Measurements from ENCODE around the gene GGT6. TPM values are rescaled to one million over a fixed set of nuclear protein-coding genes. Genes with fewer than 3 reads are reported as not detected.

GGT6 gene
- polyA plus RNA-seq, 1 donor (not counting 4 experiments of a cell fraction or from before 2014, with no cell fraction given) = 0.93 TPM

DNA sequence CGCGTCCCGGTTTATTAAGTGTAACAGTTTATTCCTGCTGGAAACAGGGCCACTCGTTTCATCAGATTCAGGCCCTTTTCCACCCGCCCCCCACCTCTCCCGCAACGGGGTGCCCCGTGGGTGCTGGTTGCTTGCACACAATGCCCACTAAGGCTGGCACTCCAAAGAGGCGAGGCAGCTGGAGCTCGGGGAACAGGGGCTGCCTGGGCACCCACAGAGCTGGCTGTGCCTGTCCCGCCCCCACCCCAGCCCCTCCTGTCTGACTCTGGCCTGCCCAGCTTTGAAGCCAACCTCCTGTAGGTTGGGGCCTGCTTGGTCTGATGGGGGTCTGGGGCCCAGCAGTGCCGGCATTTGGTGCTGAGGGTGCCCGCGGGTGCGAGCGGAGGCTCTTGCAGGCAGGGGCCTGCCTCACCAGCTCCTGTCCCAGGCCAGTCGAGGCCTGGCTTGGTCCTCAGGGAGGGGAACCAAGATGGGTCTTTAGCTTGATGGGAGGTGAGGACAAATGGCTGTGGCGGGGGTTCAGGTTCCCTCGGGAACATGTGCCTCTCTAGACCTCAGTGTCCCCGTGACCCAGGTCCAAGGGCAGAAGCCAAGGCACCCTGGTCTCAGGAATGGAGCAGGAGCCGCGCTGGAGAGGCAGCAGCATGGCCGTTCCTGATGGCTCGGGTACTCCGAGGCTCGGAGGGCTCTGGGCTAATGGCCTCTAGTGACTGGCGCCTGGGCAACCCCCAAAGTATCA, 25.3 kb downstream of the GGT6 start:
- H3K4me3 ChIP-seq (ENCODE audit: control insufficient read depth in 2 of 3, extremely low read depth in 1 of 3, insufficient read depth in 2 of 3, low read depth in 1 of 3, low read length in 3 of 3) = no peak overlapping the region
- peaks cover 26% of the 10 kb centered on the region for H3K27me3 ChIP-seq (ENCODE audit: control insufficient read depth, extremely low read depth, insufficient read depth, low read length)
- peaks cover 15 to 19% of the 10 kb centered on the region in 2 experiments for H3K36me3 ChIP-seq (ENCODE audit: control insufficient read depth in 2 of 2, extremely low read depth in 1 of 2, insufficient read depth in 2 of 2, low read length in 2 of 2)
- H3K4me1 ChIP-seq (ENCODE audit: control insufficient read depth, extremely low read depth, insufficient read depth, low read length) = no peaks in the 10 kb centered on the region
- dilution Hi-C loops (cut with MboI; ENCODE audit: extremely low pct_ligation_motif_present, low sequenced_read_pairs) = no loop called here
- H3K9me1 ChIP-seq (ENCODE audit: control insufficient read depth, extremely low read depth, insufficient read depth, low read length) = no peaks in the 10 kb centered on the region
- H2AFZ ChIP-seq (ENCODE audit: control insufficient read depth, low read length) = no peak overlapping the region
- H4K20me1 ChIP-seq (ENCODE audit: control insufficient read depth, extremely low read depth, insufficient read depth, low read length) = peaks cover 9% of the 10 kb centered on the region
- no peaks in the 10 kb centered on the region for H3K79me2 ChIP-seq (ENCODE audit: control insufficient read depth, insufficient read depth, low read length)
- FAIRE-seq = no peak
- no peak overlapping the region for H3K27ac ChIP-seq (ENCODE audit: control insufficient read depth, insufficient read depth, low read length)
- no peak for TF ChIP-seq EZH2 (IDR thresholded peaks at IDR 0.05; ENCODE audit: low read length)
- TF ChIP-seq, protein P1, sequence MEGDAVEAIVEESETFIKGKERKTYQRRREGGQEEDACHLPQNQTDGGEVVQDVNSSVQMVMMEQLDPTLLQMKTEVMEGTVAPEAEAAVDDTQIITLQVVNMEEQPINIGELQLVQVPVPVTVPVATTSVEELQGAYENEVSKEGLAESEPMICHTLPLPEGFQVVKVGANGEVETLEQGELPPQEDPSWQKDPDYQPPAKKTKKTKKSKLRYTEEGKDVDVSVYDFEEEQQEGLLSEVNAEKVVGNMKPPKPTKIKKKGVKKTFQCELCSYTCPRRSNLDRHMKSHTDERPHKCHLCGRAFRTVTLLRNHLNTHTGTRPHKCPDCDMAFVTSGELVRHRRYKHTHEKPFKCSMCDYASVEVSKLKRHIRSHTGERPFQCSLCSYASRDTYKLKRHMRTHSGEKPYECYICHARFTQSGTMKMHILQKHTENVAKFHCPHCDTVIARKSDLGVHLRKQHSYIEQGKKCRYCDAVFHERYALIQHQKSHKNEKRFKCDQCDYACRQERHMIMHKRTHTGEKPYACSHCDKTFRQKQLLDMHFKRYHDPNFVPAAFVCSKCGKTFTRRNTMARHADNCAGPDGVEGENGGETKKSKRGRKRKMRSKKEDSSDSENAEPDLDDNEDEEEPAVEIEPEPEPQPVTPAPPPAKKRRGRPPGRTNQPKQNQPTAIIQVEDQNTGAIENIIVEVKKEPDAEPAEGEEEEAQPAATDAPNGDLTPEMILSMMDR (optimal IDR thresholded peaks at IDR 0.05 in 1 of 3, IDR thresholded peaks at IDR 0.05 in 1 of 3, conservative IDR thresholded peaks at IDR 0.05 in 1 of 3; ENCODE audit: extremely low read depth in 1 of 3, insufficient read depth in 2 of 3, low read length in 3 of 3) = no peak
- no peaks in the 10 kb centered on the region for H3K9me3 ChIP-seq (ENCODE audit: control insufficient read depth, low read depth, low read length)
- H3K9ac ChIP-seq (ENCODE audit: control insufficient read depth, extremely low read depth, insufficient read depth, low read length) = no peak overlapping the region
- no peak for DNase-seq (ENCODE audit: low read depth, low spot score)
- H3K4me2 ChIP-seq (ENCODE audit: control insufficient read depth, extremely low read depth, insufficient read depth, low read depth, low read length) = no peak overlapping the region

DNA sequence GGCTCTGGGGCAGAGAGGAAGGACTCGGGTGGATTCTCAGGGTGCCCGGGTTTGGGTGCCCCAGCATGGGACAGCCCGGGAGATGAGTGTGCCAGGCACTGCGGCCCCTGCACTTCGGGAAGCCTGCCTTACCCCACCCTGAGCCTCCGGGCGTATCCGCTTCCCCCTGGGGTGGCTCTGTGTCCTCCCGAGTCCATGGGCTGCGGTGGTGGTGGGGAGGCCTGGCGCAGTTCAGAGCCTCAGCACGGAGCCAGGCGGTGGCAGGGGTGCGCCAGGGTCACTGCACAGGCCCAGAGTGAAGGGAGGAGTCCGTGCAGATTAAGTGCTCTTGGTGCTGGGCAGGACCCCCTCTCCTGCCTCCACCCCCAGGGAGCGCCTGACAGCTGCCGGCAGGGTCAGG, 25.9 kb downstream of the GGT6 start:
- TF ChIP-seq, protein P1 (optimal IDR thresholded peaks at IDR 0.05 in 1 of 3, IDR thresholded peaks at IDR 0.05 in 1 of 3, conservative IDR thresholded peaks at IDR 0.05 in 1 of 3; ENCODE audit: extremely low read depth in 1 of 3, insufficient read depth in 2 of 3, low read length in 3 of 3) = no peak
- no peak for TF ChIP-seq EZH2 (IDR thresholded peaks at IDR 0.05; ENCODE audit: low read length)
- Histone ChIP-seq H3K4me3 (ENCODE audit: control insufficient read depth in 2 of 3, extremely low read depth in 1 of 3, insufficient read depth in 2 of 3, low read depth in 1 of 3, low read length in 3 of 3) (no peak overlapping the region), H3K9me3 (ENCODE audit: control insufficient read depth, low read depth, low read length) (no peaks in the 10 kb centered on the region), H3K9ac (ENCODE audit: control insufficient read depth, extremely low read depth, insufficient read depth, low read length) (no peak overlapping the region), H3K27ac (ENCODE audit: control insufficient read depth, insufficient read depth, low read length) (no peak overlapping the region), H3K79me2 (ENCODE audit: control insufficient read depth, insufficient read depth, low read length) (no peaks in the 10 kb centered on the region), H3K9me1 (ENCODE audit: control insufficient read depth, extremely low read depth, insufficient read depth, low read length) (no peaks in the 10 kb centered on the region), H3K4me1 (ENCODE audit: control insufficient read depth, extremely low read depth, insufficient read depth, low read length) (no peaks in the 10 kb centered on the region), H3K27me3 (ENCODE audit: control insufficient read depth, extremely low read depth, insufficient read depth, low read length) (peaks cover 26% of the 10 kb centered on the region), H2AFZ (ENCODE audit: control insufficient read depth, low read length) (no peak overlapping the region), H4K20me1 (ENCODE audit: control insufficient read depth, extremely low read depth, insufficient read depth, low read length) (peaks cover 9% of the 10 kb centered on the region), H3K4me2 (ENCODE audit: control insufficient read depth, extremely low read depth, insufficient read depth, low read depth, low read length) (no peak overlapping the region), H3K36me3 (ENCODE audit: control insufficient read depth in 2 of 2, extremely low read depth in 1 of 2, insufficient read depth in 2 of 2, low read length in 2 of 2) (peaks cover 14 to 15% of the 10 kb centered on the region in 2 experiments)
- DNase-seq (ENCODE audit: low read depth, low spot score) (no peak), FAIRE-seq (no peak)
- dilution Hi-C loops (cut with MboI; ENCODE audit: extremely low pct_ligation_motif_present, low sequenced_read_pairs) = no loop called here

All from keratinocyte (primary cell).